ENCODE results near the gene CAMKK1. TPM values are rescaled to one million over a fixed set of nuclear protein-coding genes. Genes with fewer than 3 reads are reported as not detected.

CAMKK1 gene
- total RNA-seq, 1 experiment from 2014 or later = 1.7 TPM

GRCh38 chr17:3890878-3891219 lies 2.0 kb downstream of the CAMKK1 start:
- Mint-ChIP-seq H3K27ac (ENCODE audit: unreplicated experiment) (peak overlapping the region; percentile 43), H3K4me1 (ENCODE audit: low read depth, unreplicated experiment) (peaks cover 35% of the 10 kb centered on the region), H3K9me3 (ENCODE audit: low read depth, unreplicated experiment) (no peaks in the 10 kb centered on the region), H3K27me3 (ENCODE audit: unreplicated experiment) (peaks cover 13% of the 10 kb centered on the region), H3K36me3 (ENCODE audit: insufficient read depth, unreplicated experiment) (peaks cover 40% of the 10 kb centered on the region), H3K4me3 (ENCODE audit: low read depth, unreplicated experiment) (peak overlapping the region; percentile 65)
- TF ChIP-seq CTCF (IDR thresholded peaks at IDR 0.05; ENCODE audit: unreplicated experiment) = no peak
- CTCF ChIA-PET = interaction anchor here (1.2 to 1.3 kb wide), 3 partner anchors 12 to 45 kb away, joined by 3 to 7 read pairs (median 5); partner anchors contain the start of gene NCBP3
- no peak for DNase-seq
- intact Hi-C loops (cut with micrococcal nuclease; ENCODE audit: unreplicated experiment) = no loop called here
- no TSS peak for BruUV-seq (replicated peaks)

- DNase-seq = peak; percentile 76
- CTCF ChIA-PET = interaction anchor here (1.2 to 1.3 kb wide), 3 partner anchors 12 to 44 kb away, joined by 3 to 7 read pairs (median 5); partner anchors contain the start of gene NCBP3
- no TSS peak for BruUV-seq (replicated peaks)
- Mint-ChIP-seq H3K9me3 (ENCODE audit: low read depth, unreplicated experiment) (no peaks in the 10 kb centered on the region), H3K4me1 (ENCODE audit: low read depth, unreplicated experiment) (peaks cover 35% of the 10 kb centered on the region), H3K36me3 (ENCODE audit: insufficient read depth, unreplicated experiment) (peaks cover 40% of the 10 kb centered on the region), H3K27me3 (ENCODE audit: unreplicated experiment) (peaks cover 13% of the 10 kb centered on the region), H3K4me3 (ENCODE audit: low read depth, unreplicated experiment) (no peak overlapping the region), H3K27ac (ENCODE audit: unreplicated experiment) (peak overlapping the region; percentile 43)
- intact Hi-C loops (cut with micrococcal nuclease; ENCODE audit: unreplicated experiment) = no loop called here
- no peak for TF ChIP-seq CTCF (IDR thresholded peaks at IDR 0.05; ENCODE audit: unreplicated experiment)
Measured at GRCh38 chr17:3890082-3890877, 2.6 kb downstream of the CAMKK1 start.

- BruUV-seq (replicated peaks) = no TSS peak
- Mint-ChIP-seq H3K4me3 (ENCODE audit: low read depth, unreplicated experiment) (no peak overlapping the region), H3K27ac (ENCODE audit: unreplicated experiment) (no peak overlapping the region), H3K4me1 (ENCODE audit: low read depth, unreplicated experiment) (peaks cover 35% of the 10 kb centered on the region), H3K9me3 (ENCODE audit: low read depth, unreplicated experiment) (no peaks in the 10 kb centered on the region), H3K36me3 (ENCODE audit: insufficient read depth, unreplicated experiment) (peaks cover 40% of the 10 kb centered on the region), H3K27me3 (ENCODE audit: unreplicated experiment) (peaks cover 13% of the 10 kb centered on the region)
- no peak for TF ChIP-seq CTCF (IDR thresholded peaks at IDR 0.05; ENCODE audit: unreplicated experiment)
- CTCF ChIA-PET = interaction anchor here (1.2 to 1.3 kb wide), 3 partner anchors 11 to 43 kb away, joined by 3 to 7 read pairs (median 5); partner anchors contain the start of gene NCBP3
- intact Hi-C loops (cut with micrococcal nuclease; ENCODE audit: unreplicated experiment) = no loop called here
- no peak for DNase-seq
Measured at GRCh38 chr17:3889325-3890012, 3.4 kb downstream of the CAMKK1 start.

GRCh38 chr17:3888343-3889171 lies 4.3 kb downstream of the CAMKK1 start:
- Mint-ChIP-seq H3K4me1 (ENCODE audit: low read depth, unreplicated experiment) (peaks cover 35% of the 10 kb centered on the region), H3K27ac (ENCODE audit: unreplicated experiment) (no peak overlapping the region), H3K9me3 (ENCODE audit: low read depth, unreplicated experiment) (no peaks in the 10 kb centered on the region), H3K36me3 (ENCODE audit: insufficient read depth, unreplicated experiment) (peaks cover 38% of the 10 kb centered on the region), H3K27me3 (ENCODE audit: unreplicated experiment) (peaks cover 13% of the 10 kb centered on the region), H3K4me3 (ENCODE audit: low read depth, unreplicated experiment) (peak overlapping the region; percentile 26)
- BruUV-seq (replicated peaks) = TSS peak; percentile 22
- no peak for TF ChIP-seq CTCF (IDR thresholded peaks at IDR 0.05; ENCODE audit: unreplicated experiment)
- intact Hi-C loops (cut with micrococcal nuclease; ENCODE audit: unreplicated experiment) = no loop called here
- DNase-seq = peak; percentile 66
- CTCF ChIA-PET = no interaction called here
